ENCODE measurements around the gene PLEKHA4.

PLEKHA4 gene

DNA sequence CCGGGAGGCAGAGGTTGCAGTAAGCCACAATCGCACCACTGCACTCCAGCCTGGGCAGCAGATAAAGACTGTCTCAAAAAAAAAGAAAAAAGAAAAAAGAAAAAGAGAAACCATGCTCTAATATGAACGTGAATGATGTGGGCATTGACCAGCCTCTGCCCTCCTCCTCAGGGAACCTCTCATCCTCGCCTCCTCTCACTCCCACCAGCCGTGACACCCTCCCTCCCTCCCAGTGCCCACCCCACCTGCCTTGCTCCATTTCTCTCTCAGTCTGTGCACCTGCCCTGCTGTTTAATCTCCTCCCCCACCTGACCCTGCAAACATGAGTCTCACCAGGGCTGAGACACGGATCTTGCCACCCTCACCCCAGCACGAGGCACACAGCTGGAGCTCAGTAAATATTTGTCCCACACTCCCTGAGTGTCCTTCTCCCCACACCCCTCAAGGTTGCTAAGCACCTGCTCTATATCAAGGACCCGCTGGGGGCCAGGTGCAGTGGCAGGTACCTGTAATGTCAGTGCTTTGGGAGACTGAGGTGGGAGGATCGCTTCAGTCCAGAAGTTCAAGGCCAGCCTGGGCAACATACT lies 50.1 kb downstream of the PLEKHA4 start:
- DNase-seq (ENCODE audit: low read depth): no peak
- no peak overlapping the region for H3K4me3 ChIP-seq (ENCODE audit: low read length)
- TF ChIP-seq, protein P1, sequence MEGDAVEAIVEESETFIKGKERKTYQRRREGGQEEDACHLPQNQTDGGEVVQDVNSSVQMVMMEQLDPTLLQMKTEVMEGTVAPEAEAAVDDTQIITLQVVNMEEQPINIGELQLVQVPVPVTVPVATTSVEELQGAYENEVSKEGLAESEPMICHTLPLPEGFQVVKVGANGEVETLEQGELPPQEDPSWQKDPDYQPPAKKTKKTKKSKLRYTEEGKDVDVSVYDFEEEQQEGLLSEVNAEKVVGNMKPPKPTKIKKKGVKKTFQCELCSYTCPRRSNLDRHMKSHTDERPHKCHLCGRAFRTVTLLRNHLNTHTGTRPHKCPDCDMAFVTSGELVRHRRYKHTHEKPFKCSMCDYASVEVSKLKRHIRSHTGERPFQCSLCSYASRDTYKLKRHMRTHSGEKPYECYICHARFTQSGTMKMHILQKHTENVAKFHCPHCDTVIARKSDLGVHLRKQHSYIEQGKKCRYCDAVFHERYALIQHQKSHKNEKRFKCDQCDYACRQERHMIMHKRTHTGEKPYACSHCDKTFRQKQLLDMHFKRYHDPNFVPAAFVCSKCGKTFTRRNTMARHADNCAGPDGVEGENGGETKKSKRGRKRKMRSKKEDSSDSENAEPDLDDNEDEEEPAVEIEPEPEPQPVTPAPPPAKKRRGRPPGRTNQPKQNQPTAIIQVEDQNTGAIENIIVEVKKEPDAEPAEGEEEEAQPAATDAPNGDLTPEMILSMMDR (conservative IDR thresholded peaks at IDR 0.05; ENCODE audit: low read length): no peak

DNA sequence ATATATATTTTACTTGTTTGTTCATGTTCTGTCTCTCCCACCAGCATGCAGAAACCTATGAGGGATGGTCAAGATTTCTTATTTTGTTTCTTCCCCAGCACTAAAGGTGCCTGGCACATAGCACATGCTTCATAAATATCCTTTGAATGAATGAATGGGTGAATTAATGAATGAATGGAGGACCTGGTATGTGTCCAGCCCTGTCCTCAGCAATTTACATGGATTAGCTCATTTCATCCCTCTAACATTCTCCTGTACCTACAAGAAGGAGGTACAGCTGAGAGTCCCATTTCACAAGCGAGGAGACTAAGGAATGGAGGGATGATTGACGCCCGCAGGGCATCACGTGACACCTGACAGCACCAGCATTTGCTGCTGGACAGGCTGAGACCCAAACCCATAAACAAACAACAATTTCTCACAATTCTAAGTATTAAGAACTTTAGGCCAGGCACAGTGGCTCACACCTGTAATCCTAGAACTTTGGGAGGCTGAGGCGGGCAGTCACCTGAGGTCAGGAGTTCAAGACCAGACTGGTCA lies 50.8 kb downstream of the PLEKHA4 start:
- no peak for DNase-seq (ENCODE audit: low read depth)
- no peak overlapping the region for H3K4me3 ChIP-seq (ENCODE audit: low read length)
- TF ChIP-seq, protein P1 (conservative IDR thresholded peaks at IDR 0.05; ENCODE audit: low read length): no peak

DNA sequence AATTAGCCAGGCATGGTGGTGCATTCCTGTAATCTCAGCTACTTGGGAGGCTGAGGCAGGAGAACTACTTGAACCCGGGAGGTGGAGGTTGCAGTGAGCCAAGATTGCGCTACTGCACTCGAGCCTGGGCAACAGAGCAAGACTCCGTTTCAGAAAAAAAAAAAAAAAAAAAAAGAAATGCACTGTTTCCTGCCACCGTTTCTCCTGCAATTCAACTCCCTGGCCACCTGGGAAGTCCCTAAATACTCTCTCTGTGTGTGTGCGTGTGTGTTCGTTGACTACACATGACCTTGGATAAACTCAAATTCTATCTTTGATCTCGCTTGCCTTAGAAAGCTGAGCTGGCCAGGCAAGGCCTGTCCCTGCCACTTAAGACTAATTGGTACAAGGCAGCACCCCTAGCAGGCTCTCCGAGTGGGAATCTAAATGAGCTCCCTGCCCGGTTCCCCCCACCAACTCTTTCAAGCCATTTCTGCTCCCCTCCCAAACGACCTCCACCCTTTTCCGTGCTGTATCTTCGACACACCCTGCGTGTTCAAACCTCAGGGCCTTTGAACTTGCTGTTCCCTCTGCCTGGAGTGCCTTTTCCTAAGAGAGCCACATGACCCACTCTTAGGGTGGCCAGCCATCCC lies 52.4 kb downstream of the PLEKHA4 start:
- H3K4me3 ChIP-seq (ENCODE audit: low read length): no peak overlapping the region
- DNase-seq (ENCODE audit: low read depth): peak; percentile 45
- TF ChIP-seq, protein P1 (conservative IDR thresholded peaks at IDR 0.05; ENCODE audit: low read length): 0 out of 2 replicates have a peak, but pooled peaks have one; percentile 4

DNA sequence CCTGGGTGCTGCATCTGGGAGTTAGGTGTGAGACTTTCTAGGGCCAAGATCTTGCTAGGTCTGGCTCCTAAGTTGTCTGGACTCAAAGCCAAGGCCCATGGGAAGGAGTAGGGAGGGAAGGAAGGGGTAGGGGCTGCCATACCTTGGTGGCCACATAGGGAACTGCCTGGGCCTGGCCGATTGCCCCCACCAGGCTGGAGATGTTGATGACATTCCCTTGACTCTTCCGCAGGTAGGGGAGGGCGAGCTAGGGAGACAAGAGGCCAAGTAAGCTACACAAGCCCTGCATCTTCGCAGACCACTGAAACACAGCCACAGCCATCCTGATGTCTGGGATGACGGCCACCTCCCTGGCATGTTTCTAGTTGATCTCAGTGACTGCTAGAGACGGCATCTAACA lies 53.5 kb downstream of the PLEKHA4 start:
- TF ChIP-seq, protein P1 (conservative IDR thresholded peaks at IDR 0.05; ENCODE audit: low read length): no peak
- no peak for DNase-seq (ENCODE audit: low read depth)
- no peak overlapping the region for H3K4me3 ChIP-seq (ENCODE audit: low read length)

DNA sequence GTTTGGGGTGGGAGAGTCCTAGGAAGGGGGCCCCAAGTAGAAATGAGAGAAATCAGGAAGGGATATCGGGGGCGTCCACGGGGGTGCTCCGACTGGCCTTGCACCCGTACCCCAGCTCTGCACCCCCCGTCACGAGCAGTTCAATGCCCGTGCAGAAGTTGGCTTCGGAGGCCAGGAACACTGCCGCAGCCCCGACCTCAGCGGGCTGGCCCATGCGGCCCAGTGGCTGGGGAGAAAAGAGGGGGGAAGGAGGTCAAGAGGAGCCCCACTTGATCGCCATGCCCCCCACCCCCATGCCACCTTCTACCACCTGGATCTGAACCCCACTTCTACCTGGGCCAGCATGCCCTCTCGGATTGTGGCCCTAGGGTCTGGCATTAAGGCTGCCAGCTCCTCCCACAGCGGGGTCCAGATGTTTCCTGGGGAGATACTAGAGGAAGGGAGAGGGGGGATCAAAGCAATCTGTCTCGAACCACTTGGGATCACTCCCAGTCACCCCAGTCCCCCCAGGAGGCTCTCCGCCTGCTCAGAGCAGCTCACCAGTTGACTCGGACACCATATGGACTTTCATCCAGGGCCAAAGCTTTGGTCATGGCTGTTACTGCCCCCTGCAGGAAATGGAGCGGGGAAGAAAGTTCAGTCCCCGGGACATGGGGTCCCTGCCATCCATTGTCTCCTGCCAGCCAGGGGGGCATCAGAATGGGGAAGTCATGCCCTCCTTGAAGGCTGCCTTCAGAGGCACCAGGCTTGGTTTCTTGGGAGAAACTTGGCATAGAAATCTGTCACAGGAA lies 55.1 kb downstream of the PLEKHA4 start:
- TF ChIP-seq, protein P1 (conservative IDR thresholded peaks at IDR 0.05; ENCODE audit: low read length): no peak; the same call in 1 of the 2 replicates
- no peak overlapping the region for H3K4me3 ChIP-seq (ENCODE audit: low read length)
- DNase-seq (ENCODE audit: low read depth): no peak

DNA sequence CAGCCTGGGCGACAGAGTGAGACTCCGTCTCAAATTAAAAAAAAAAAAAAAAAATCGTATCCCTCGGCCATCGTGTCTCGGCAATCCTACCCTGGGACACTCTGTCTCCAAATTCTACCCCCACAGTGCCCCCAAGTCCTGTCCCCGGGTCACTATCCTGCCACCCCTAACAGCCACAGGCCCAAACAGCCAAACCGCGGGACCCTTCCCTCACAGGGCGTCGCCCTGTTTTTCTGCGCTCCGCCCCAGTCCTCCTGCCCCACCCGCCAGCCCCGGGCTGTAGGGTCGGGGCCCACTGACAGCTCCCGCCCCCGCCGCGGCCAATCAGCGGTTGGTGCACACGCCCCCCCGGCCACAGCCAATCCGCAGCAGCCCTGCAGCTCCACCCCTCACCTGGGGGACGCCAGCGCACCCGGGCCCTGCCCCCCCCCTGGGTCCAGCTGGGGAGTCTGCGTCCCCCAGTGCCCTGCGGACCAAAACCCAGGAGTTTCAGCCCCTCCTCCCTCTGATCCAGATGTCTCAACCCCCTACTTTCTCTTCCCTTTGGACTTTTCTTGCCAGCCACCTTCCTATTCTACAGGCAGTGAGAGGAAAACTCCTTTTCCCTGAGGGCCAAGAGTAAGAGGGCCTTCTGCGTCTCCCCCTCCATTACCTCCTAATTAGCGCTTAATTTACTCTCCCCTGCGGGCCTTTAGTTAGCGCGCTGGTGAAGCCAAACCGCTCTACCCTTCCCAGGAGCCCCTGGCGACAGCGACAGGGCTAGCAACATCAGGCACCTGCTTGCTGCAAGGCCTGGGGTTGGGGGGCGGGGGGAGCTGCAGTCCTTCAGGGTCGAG lies 56.1 kb downstream of the PLEKHA4 start:
- peak; percentile 67 for DNase-seq (ENCODE audit: low read depth)
- TF ChIP-seq, protein P1 (conservative IDR thresholded peaks at IDR 0.05; ENCODE audit: low read length): no peak
- H3K4me3 ChIP-seq (ENCODE audit: low read length): peak overlapping the region; percentile 74

All from AG10803 (cell line).